AG09319 (cell line): ENCODE results near the gene NDUFAF2.
"Not testable (repeated sequence)": the region's sequence is repeated elsewhere in the genome, so short reads cannot be mapped to it uniquely, and the experiment has no call there.

ENCODE experiments used
- DNase-seq: peaks from one replicate; pipeline ENCODE4 v3.0.0-alpha.2; 2010; ENCODE audit warnings: low read depth; ENCODE audit errors: extremely low read depth
- CTCF ChIP-seq: IDR thresholded peaks from 2 replicates; pipeline ENCODE4 v1.5.1; 2011; ENCODE audit warnings: low read depth, mild to moderate bottlenecking, inconsistent platforms, low read length, moderate library complexity

The NDUFAF2 gene

DNA sequence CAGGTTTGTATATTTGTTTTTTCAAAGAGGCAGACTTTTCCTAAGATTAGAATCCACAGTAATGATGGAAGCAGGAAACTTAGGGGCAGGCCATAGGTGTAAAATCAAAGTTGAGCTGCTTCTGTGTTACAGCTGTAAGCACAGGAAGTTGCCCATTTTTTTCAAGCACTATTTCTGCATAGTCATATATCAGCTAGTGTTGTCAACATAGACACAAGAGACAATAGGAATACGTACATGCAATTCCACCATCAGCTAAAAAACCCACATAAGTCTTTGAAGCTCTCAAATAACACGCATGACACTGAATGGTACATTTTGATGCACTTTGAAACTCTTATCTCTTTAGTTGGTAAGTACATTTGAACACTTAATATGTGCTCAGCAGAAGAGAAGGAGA, 237.4 kb downstream of the NDUFAF2 start:
- DNase-seq = no peak
- TF ChIP-seq CTCF = no peak

DNA sequence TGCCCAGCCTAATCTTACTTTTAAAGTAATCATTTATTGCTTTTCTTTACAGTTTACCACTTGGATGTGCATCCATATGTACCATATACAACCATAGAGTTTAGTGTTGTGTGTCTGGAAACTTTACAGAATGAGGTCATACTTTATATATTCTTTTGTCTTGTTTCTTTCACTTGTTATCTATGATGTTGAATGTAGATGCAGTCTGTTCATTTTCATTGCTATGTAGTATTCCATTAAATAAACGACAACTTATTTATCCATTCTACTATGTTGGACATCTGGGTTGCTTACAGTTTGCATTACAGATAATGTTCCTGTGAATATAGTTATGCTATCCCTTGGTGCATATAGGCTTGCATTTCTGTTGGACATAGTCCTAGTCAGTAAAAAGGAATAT, 238.5 kb downstream of the NDUFAF2 start:
- no peak for TF ChIP-seq CTCF
- no peak for DNase-seq

DNA sequence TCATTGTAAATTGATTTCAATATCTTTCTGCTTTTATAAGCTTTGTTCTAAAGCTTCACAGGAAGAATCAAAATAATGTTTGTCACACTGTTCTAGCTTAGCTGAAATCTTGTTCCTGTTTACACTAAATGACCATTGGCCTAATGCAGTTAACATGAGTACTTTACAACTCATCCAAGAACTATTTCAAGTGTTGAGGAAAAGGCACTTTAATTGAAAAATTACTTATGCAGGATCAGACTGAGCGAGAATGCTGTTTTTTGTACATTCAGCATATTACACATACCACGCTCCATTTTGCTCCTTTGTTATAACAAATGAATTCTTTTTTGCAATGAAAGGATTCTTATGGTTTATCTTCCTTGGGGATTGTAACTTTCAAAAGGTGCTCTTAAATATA, 239.7 kb downstream of the NDUFAF2 start:
- TF ChIP-seq CTCF = no peak
- no peak for DNase-seq

GRCh38 chr5:61186634-61187033, 241.6 kb downstream of the NDUFAF2 start:
- DNase-seq = no peak
- no peak for TF ChIP-seq CTCF

- DNase-seq = not testable (repeated sequence)
Measured at GRCh38 chr5:61187352-61187751, 242.3 kb downstream of the NDUFAF2 start.

GRCh38 chr5:61187826-61188225, 242.8 kb downstream of the NDUFAF2 start:
- DNase-seq = not testable (repeated sequence)

DNA sequence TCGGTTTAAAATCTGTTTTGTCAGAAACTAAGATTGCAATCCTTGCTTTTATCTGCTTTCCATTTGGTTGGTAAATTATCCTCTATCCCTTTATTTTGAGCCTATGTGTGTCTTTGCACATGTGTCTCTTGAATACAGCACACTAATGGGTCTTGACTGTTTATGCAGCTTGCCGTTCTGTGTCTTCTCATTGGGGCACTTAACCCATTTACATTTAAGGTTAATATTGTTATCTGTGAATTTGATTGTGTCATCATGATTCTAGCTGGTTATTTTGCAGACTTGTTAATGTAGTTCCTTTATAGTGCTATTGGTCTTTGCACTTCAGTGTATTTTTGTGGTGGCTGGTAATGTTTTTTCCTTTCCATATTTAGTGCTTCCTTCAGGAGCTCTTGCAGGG, 253.6 kb downstream of the NDUFAF2 start:
- DNase-seq = no peak
- no peak for TF ChIP-seq CTCF

DNA sequence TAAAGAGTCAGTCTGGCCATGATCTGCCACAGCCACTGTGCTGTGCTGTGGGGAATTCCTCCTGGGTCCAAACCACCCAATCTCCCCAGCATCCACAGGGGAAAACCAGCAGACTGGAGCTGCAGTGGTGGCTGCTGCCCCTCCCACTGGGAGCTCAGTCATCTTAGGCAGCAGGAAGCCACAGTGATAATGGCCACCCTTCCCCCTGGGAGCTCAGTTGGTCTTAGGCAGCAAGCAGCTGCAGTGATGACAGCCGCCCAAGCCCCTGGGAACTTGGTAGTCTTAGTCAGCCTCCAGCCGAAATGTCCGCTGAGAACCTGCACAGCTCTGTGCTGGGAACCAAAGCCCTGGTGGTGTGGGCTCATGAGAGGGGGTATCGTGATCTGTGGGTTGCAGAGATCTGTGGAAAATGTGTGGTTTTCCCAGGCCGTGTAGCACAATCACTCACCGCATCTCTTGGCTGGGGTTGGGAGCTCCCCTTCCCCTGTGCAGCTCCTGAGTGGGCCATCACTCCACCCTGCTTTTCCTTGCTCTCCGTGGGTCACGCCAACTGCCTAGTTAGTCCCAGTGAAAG, 255.7 kb downstream of the NDUFAF2 start:
- no peak for DNase-seq
- no peak for TF ChIP-seq CTCF
